ES-I3 (cell line): Measurements from ENCODE around the gene LZTS2.

Experiments
- H3K36me3 ChIP-seq: 2 replicates; pipeline ENCODE4 v1.6.1; 2013; ENCODE audit warnings: mild to moderate bottlenecking, low read length, control low read depth, moderate library complexity; ENCODE audit not compliant: insufficient read depth
- H3K4me1 ChIP-seq: 2 replicates; pipeline ENCODE4 v1.6.1; 2013; ENCODE audit warnings: mild to moderate bottlenecking, control low read depth, low read length; ENCODE audit not compliant: insufficient read depth
- H3K9ac ChIP-seq: 2 replicates; pipeline ENCODE4 v1.6.1; 2013; ENCODE audit warnings: low read depth, mild to moderate bottlenecking, low read length, moderate library complexity
- H3K9me3 ChIP-seq: 2 replicates; pipeline ENCODE4 v1.6.1; 2013; ENCODE audit warnings: mild to moderate bottlenecking, low read length, moderate library complexity; ENCODE audit not compliant: control insufficient read depth, insufficient read depth

The LZTS2 gene

GRCh38 chr10:101010329-101010728 lies 10.7 kb downstream of the LZTS2 start:
- Histone ChIP-seq H3K36me3 (0 out of 2 replicates have a peak, but pooled peaks cover 3% of the 10 kb centered on the region), H3K9ac (no peak overlapping the region), H3K9me3 (no peaks in the 10 kb centered on the region), H3K4me1 (peaks cover 6% of the 10 kb centered on the region; the same call in 1 of the 2 replicates)

GRCh38 chr10:101011517-101012423 lies 12.2 kb downstream of the LZTS2 start:
- Histone ChIP-seq H3K9ac (no peak overlapping the region), H3K4me1 (peaks cover 6% of the 10 kb centered on the region; the same call in 1 of the 2 replicates), H3K36me3 (no peaks in the 10 kb centered on the region), H3K9me3 (no peaks in the 10 kb centered on the region)

GRCh38 chr10:101012525-101013364 lies 13.1 kb downstream of the LZTS2 start:
- no peaks in the 10 kb centered on the region for H3K9me3 ChIP-seq
- peaks cover 6% of the 10 kb centered on the region; the same call in 1 of the 2 replicates for H3K4me1 ChIP-seq
- H3K36me3 ChIP-seq: no peaks in the 10 kb centered on the region
- no peak overlapping the region for H3K9ac ChIP-seq

- Histone ChIP-seq H3K4me1 (peaks cover 5% of the 10 kb centered on the region; the same call in 1 of the 2 replicates), H3K9me3 (no peaks in the 10 kb centered on the region), H3K36me3 (no peaks in the 10 kb centered on the region), H3K9ac (no peak overlapping the region)
Measured at GRCh38 chr10:101013365-101013825, 13.8 kb downstream of the LZTS2 start.

- Histone ChIP-seq H3K9ac (no peak overlapping the region), H3K4me1 (no peaks in the 10 kb centered on the region; the same call in 1 of the 2 replicates), H3K9me3 (no peaks in the 10 kb centered on the region), H3K36me3 (no peaks in the 10 kb centered on the region)
Measured at GRCh38 chr10:101014230-101014884, 14.7 kb downstream of the LZTS2 start.

GRCh38 chr10:101014966-101015581 lies 15.5 kb downstream of the LZTS2 start:
- Histone ChIP-seq H3K9ac (no peak overlapping the region), H3K9me3 (no peaks in the 10 kb centered on the region), H3K36me3 (no peaks in the 10 kb centered on the region), H3K4me1 (no peaks in the 10 kb centered on the region; the same call in 1 of the 2 replicates)

GRCh38 chr10:101015582-101015973 lies 16.0 kb downstream of the LZTS2 start:
- Histone ChIP-seq H3K9me3 (no peaks in the 10 kb centered on the region), H3K4me1 (no peaks in the 10 kb centered on the region; the same call in 1 of the 2 replicates), H3K9ac (no peak overlapping the region), H3K36me3 (no peaks in the 10 kb centered on the region)

- Histone ChIP-seq H3K9ac (no peak overlapping the region), H3K36me3 (no peaks in the 10 kb centered on the region), H3K4me1 (no peaks in the 10 kb centered on the region; the same call in 1 of the 2 replicates), H3K9me3 (no peaks in the 10 kb centered on the region)
Measured at GRCh38 chr10:101016814-101017213, 17.2 kb downstream of the LZTS2 start.

GRCh38 chr10:101018118-101018599 lies 18.6 kb downstream of the LZTS2 start:
- Histone ChIP-seq H3K36me3 (no peaks in the 10 kb centered on the region), H3K4me1 (no peaks in the 10 kb centered on the region; the same call in 1 of the 2 replicates), H3K9ac (peak overlapping the region; percentile 32; the same call in 1 of the 2 replicates), H3K9me3 (no peaks in the 10 kb centered on the region)

GRCh38 chr10:101018600-101019439 lies 19.2 kb downstream of the LZTS2 start:
- no peaks in the 10 kb centered on the region for H3K36me3 ChIP-seq
- no peaks in the 10 kb centered on the region for H3K9me3 ChIP-seq
- H3K4me1 ChIP-seq: no peaks in the 10 kb centered on the region; the same call in 1 of the 2 replicates
- peak overlapping the region; percentile 32; the same call in 1 of the 2 replicates for H3K9ac ChIP-seq

GRCh38 chr10:101019440-101019703 lies 19.8 kb downstream of the LZTS2 start:
- Histone ChIP-seq H3K4me1 (no peaks in the 10 kb centered on the region; the same call in 1 of the 2 replicates), H3K36me3 (no peaks in the 10 kb centered on the region), H3K9ac (no peak overlapping the region)

GRCh38 chr10:101020427-101021075 lies 20.9 kb downstream of the LZTS2 start:
- Histone ChIP-seq H3K9me3 (no peaks in the 10 kb centered on the region), H3K9ac (no peak overlapping the region), H3K4me1 (no peaks in the 10 kb centered on the region; the same call in 1 of the 2 replicates)

More at GRCh38 chr10:101019440-101019703, 19.8 kb downstream of the LZTS2 start:
- no peaks in the 10 kb centered on the region for H3K9me3 ChIP-seq

More at GRCh38 chr10:101020427-101021075, 20.9 kb downstream of the LZTS2 start:
- no peaks in the 10 kb centered on the region for H3K36me3 ChIP-seq
